ENCODE measurements around the gene SDR42E2.
A peak's percentile ranks its signal among the peaks of the same experiment; 100 is the strongest.

SDR42E2 gene

DNA sequence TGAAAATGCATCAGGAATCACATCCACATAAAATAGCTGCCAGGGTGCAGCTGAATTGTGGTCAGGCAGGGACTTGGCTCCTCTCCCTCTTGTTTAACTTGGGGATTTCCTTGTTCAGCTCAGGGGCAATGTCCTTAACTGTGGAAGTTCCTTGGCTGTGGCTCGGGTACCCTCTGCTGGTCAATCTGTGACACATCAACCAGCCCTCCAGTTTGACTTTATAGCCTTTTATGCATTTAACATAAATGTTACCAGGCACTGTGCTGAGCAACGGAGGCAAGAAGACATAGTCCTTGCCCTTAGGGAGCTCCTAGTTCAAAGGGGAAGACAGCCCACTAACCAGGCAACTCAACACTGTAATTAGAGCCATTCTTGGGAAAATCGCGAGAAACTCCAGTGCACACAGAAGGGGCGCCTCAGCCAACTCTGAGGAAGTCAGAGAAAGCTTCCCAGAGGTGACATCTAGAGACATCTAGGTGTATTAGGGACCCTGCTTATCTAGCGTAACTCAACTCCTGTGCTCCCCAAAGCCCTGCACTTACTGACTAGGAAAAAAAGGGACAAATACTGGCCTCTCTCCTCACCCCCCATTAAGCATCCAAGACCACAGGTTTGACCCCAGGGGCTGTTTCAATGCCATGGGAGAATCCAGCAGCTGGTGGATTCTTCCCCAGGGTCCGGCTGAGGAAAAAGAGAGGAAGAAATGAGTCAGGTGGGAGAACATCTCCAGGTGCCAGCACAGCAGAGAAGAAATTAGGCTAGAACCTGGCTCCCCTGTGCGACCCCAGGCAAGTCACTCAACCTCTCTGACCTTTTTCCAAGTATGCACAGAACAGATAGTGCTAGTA, 26.5 kb downstream of the SDR42E2 start:
- TF ChIP-seq ZFX (IDR thresholded peaks at IDR 0.05): no peak
- TF ChIP-seq, protein P1, sequence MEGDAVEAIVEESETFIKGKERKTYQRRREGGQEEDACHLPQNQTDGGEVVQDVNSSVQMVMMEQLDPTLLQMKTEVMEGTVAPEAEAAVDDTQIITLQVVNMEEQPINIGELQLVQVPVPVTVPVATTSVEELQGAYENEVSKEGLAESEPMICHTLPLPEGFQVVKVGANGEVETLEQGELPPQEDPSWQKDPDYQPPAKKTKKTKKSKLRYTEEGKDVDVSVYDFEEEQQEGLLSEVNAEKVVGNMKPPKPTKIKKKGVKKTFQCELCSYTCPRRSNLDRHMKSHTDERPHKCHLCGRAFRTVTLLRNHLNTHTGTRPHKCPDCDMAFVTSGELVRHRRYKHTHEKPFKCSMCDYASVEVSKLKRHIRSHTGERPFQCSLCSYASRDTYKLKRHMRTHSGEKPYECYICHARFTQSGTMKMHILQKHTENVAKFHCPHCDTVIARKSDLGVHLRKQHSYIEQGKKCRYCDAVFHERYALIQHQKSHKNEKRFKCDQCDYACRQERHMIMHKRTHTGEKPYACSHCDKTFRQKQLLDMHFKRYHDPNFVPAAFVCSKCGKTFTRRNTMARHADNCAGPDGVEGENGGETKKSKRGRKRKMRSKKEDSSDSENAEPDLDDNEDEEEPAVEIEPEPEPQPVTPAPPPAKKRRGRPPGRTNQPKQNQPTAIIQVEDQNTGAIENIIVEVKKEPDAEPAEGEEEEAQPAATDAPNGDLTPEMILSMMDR (conservative IDR thresholded peaks at IDR 0.05): peak; percentile 94

DNA sequence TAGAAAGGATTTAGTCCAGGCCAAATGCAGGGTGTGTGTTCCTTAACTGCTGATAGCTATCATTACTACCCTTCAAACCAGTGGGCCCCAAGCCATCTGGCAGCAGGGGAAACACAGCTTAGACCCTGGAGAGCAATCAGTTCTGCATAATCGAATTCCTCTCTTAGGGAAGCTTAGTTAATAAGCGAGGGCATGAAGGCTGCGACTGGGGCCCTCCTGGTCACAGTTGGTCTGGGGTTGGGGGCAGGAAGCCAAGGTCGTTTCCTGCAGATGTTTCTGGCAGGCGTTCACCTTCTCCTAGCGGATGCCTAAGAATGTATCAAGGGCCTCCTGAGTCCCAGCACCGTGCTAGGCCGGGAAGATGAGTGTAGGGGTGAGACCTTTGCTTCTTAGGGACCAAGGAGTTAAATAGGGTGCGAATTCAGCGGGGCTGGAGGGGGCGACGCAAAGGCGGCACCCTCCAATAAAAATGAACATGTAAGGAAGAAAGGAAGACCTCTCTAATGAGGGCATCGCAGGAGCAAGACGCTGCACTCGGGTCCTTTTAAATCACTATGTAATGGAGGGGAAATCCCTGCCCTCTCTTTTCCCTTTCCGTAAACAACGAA, 27.3 kb downstream of the SDR42E2 start:
- no peak for TF ChIP-seq ZFX (IDR thresholded peaks at IDR 0.05)
- TF ChIP-seq, protein P1 (conservative IDR thresholded peaks at IDR 0.05): no peak
- H3K27ac ChIP-seq: peak overlapping the region; percentile 71

More for the DNA sequence above, 26.5 kb downstream of the SDR42E2 start:
- no peak overlapping the region for H3K27ac ChIP-seq

DNA sequence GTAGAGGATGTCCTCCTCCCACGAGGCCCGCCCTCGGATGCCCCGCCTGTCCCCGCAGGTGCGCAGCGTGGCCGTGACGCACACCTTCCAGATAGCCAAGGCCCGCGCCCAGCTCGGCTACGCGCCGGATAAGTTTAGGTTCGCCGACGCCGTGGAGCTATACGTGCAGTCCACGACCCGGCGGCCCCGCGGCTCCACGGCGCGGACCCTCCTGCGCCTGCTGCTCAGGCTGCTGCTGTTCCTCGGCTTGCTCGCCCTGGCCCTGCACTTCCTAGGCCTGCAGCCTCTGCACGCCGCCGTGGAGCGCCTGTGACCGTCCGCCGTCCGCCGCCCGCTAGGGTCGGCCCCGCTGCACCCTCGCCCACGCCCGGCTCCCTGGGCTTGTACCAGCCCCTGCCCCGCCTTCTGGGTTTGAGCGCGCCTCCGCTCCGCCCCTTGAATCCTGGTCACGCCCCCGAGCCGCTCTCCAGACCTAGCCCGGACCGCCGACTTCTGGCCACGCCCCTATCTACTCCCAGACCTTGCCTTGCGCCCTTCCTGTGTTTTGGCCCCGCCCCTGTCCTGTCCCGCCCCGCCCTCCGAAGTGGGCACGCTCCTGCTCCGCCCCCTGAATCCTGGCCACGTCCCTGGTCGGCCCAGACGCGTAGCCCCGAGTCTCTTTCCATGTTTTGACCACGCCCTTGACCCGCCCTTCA, 27.9 kb downstream of the SDR42E2 start:
- peak overlapping the region; percentile 71 for H3K27ac ChIP-seq
- TF ChIP-seq, protein P1 (conservative IDR thresholded peaks at IDR 0.05): no peak
- TF ChIP-seq ZFX (IDR thresholded peaks at IDR 0.05): no peak

DNA sequence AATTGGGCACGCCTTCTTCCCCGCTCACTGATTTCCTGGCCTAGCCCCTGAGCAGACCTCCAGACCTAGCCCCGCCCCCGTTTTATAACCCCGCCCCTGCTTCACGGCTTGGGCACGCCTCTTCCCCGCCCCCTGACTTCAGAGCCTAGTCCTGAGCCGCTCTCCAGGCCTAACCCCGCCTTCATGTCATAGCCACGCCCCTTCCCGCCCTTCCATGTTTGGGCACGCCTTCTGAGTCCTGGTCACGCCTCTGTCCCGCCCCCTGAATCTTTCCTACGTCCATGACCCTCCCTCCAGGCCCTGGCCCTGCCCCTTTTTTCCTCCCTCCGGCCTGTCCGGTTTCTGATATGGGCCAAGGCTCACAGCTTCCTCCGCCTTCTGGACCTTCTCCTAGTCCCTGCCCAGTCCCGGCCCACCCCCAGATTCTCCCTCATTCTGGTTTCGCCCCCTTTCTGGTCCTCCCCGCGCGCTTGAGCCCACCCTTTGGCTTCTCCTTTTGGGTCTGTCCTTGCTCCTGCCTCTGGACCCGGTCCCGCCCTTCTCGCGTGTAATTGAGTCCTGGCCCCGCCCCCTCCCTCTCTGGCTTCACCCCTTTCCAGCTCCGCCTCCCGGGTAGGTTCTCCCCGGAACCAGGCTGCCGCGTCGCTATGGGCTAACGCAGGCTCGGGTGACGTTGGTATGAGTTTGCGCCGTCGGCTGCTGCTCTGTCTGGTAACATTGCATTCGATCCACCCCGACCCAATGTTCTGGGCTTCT, 28.6 kb downstream of the SDR42E2 start:
- H3K27ac ChIP-seq: peak overlapping the region; percentile 62
- TF ChIP-seq, protein P1 (conservative IDR thresholded peaks at IDR 0.05): no peak
- TF ChIP-seq ZFX (IDR thresholded peaks at IDR 0.05): no peak

DNA sequence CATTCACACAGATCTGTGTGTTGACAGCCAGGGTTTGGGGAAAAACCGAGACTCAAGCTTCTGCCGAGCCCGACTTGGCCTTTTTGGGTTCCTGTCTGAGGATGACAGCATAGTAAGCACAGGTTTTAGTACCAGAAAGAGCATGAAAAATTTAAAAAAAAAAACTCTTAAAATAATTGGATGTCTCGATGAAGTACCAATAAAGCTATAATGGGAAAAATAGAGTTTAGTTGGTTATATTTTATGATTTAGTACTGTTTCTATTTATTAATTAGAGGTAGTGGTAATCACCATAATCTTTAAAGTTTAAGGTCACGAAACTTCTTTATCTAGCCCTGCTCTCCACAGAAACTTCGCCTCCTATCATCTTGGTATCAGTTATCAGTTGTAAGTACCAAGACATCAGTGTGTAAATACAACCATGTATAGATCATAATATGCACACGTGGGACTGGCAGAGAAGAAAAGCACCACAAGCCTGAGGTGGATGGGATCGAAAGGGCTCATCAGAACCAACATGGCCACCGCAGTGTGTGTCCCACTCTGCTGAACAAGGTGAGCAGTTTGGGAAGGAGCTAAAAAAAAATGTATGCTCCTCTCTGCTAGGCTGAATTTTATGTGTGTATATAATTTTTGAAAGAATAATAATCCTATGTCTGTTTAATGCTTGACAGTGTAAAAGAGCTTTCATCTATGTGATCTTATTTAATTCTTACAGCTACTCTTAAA, 29.4 kb downstream of the SDR42E2 start:
- H3K27ac ChIP-seq: peak overlapping the region; percentile 62
- TF ChIP-seq, protein P1 (conservative IDR thresholded peaks at IDR 0.05): no peak
- TF ChIP-seq ZFX (IDR thresholded peaks at IDR 0.05): no peak

DNA sequence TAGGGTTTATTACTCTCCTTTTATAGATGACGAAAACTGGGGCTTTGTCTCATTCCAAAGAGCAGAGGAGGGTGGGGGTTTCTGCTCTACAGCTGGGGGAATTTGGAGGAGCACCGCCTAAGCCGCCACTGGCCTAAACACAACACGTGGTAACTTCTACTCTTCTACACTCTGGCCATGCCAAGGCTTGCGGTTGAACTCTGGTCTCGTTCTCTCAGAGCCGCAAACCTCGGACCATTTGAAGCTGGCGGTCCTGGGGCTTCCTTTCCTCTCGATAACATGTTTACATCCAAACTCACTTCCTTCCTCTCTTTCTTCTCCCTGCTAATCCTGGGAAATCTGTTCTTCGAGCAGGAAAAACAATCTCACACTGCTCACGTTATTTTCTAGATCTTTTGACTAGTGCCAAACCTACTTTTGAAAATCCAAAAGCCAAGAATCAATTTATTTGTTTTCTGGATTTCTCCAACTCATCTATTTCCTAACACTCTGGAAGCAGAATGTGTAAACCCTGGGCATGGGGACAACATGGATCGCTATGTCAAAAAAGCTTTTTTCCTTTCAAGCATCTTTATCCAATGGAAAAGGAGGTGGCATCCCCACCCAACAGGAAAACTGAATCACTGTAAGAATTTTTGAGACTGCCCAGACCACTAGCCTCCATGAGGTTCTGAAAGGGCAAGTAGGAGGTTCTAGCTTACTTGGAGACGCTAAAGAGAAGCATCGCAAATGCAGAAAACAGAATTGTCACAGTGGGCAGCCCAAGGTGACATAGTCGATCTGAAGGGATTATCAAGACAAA, 30.2 kb downstream of the SDR42E2 start:
- H3K27ac ChIP-seq: no peak overlapping the region
- TF ChIP-seq ZFX (IDR thresholded peaks at IDR 0.05): no peak
- TF ChIP-seq, protein P1 (conservative IDR thresholded peaks at IDR 0.05): no peak

All from C4-2B (cell line).